ENCODE results near the gene RAB7A. TPM values are rescaled to one million over a fixed set of nuclear protein-coding genes. Genes with fewer than 3 reads are reported as not detected.

Gene RAB7A
- total RNA-seq, 1 donor from 2014 or later: 194 TPM

DNA sequence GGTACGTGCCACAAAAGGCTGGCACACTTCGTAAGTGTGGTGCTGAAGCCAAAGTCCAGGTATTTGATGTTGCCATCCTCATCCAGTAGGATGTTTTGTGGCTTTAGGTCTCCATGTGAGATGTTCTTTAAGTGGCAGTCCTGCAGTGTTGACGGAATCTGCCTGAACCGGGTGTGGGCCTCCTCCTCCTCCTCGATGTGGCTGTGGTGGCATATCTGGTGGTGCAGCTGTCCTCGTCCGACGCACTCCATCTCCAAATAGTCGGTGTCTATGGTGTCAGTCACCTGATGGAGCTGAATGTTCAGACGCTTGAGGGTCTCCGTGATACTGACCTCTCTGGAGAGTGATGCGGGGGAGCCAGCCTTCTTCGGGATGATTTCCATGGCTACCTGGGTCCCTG is 123.0 kb downstream of the RAB7A start:
- DNase-seq (ENCODE audit: low spot score): no peak

DNA sequence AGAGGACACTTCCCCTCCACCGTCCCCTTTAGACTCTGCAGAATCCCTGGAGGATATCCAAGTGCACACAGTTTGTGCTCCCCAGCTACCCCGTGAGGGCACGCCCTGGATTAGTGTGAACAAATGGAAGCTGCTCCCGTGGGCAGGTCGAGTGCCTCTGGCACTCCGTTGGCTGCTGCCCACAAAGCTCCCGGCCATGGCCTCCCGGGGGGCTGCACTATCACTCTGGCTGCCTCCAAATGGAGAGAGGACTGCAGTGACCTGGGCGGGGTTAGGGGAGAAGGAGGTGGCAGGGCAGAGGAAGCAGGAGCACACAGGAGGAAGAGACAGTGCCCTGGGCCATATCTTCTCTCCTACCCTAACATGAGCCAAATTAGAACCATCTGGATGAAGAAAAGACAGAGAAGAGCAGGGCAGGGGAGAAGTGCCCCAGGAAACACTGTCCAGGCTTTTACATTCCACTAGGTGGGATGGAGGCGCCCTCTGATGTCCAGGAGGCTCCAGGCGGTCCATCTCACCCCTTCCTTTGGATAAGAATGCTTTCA is 124.0 kb downstream of the RAB7A start:
- no peak for DNase-seq (ENCODE audit: low spot score)

DNA sequence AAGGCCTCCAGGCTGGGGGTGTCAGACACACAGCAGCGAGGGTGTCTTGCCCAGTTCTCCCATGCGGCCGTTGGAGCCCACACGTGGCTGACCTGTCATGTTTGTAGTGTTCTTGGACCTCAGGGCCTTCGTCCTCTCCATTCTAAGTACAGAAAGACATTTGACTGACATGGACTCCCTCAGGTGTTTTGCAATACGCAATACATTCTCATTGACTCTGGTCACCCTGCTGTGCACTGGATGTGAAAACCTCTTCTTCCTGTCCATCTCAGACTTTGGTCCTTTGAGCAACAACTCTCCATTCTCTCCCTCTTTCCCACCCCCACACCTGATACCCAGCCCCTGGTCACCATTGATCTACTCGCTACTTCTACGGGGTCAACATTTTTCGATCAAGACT is 124.6 kb downstream of the RAB7A start:
- DNase-seq (ENCODE audit: low spot score): no peak

DNA sequence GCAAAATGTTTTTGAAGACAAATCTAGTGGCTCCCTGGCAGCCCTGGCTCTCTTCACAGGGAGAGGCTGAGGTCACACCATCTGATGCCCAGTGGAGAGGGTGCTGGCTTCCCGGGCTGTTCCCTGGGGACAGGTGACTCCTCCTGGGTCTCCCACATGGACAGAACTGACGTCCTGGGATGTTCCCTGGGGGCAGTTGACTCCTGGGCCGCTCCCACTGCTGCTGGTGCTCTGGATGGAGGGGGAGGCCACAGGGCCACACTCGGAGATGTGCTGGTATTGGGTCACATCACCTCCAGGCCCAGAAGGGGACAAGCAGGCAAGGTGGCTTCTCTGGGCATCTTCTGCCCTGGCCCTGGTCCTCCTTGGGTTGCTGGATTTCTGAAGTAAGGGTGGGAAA is 125.6 kb downstream of the RAB7A start:
- DNase-seq (ENCODE audit: low spot score): no peak

DNA sequence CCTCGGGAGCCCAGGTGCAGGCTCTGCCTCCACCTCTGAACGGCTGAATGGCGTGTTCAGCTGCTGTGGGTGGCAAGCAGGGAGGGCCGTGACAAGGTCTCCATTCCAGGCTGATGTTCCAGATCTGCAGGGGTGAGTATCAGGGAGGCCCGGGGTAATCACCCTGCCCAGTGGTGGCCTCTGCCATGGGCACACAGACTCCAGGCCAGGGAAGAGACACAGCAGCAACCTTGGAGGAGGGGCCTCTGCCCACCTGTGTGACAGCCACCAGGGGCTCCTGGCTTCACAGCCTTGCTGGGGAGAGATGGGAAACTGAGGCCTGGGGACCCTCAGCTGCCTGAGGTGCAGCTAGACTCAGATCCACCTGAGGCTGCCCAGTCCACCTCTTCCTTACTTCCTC is 127.8 kb downstream of the RAB7A start:
- DNase-seq (ENCODE audit: low spot score): no peak

DNA sequence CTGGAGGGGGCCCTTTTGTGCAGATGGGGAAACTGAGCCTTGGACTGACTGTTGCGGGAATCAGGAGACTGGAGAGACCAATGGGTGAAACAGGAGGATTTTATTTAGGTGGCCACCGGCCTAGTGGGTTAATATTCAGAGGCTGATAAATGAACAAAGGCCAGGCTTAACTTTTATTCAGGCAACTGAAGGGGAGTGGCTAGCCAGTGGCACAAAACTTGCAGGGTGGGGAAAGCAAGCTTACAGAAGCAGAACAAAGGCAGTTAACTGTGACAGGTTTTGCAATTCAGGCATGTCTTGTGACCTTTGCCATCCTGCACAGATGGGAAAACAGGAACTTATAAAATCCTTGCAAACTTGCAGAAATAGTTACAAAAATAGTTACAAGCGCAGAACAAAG is 128.5 kb downstream of the RAB7A start:
- DNase-seq (ENCODE audit: low spot score): no peak

DNA sequence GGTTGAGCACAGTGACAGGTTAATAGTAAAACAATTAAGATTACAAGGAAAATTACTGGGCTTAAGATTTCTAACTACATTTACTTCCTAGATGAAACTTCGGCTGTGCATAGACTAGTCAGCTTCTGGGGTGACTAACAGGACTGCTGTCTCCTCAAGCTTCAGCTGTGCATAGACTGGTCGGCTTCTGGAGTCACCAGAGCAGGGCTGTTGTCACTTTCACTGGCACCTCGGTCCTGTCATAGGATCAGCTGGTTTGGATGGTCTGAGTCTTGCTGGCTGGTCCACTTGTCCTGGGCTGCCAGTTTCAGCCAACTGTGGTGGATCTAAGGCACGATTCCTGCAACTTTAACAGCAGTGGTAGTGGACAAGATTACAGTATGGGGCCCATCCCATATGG is 129.6 kb downstream of the RAB7A start:
- no peak for DNase-seq (ENCODE audit: low spot score)

DNA sequence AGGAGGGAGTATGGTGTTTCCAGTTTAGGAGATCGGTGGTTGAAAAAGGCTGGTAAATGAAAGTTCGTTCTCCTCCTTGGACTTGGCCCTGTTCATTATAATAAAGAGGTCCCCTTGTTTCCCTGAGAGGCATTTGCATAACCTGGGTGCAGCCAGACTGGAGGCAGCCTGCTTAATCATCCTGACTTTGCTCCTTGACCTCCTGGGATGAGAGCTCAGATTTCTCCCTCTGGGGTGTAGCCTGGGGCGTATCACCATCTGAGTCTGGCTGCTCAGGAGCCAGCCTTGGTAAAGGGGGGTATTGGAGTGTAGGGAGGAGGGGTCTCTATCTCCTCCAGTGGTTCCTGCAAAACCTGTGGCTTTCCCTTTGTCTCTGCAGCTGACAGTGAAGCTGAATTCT is 132.2 kb downstream of the RAB7A start:
- DNase-seq (ENCODE audit: low spot score): no peak

DNA sequence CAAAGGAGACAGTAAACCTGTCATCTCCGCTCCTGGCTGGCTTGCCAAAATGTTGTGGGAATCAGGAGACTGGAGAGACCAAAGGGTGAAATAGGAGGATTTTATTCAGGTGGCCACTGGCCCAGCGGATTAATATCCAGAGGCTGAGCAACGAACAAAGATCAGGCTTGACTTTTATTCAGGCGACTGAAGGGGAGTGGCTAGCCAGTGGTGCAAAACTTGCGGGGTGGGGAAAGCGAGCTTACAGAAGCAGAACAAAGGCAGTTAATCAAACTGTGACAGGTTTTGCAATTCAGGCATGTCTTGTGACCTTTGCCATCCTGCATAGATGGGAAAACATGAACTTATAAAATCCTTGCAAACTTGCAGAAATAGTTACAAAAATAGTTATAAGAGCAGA is 133.6 kb downstream of the RAB7A start:
- DNase-seq (ENCODE audit: low spot score): no peak

DNA sequence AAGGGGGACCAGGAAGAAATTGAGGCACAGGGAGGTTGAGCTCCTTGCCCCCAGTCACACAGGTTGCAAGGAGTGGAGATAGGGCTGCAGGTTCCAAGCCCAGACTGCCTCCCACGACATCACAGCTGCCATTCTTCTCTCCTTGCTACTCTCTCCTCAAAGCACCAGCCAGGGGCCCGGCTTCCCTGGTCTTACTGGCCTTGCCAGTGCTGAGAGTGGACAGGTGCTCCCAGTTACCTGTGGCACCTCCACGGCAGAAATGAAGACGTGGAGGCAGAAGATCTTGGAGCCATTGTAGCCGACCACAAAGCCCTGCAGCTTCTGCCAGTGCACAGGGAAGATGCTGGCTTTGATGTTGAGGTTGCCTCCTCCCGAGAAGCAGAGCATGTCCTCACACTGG is 135.5 kb downstream of the RAB7A start:
- DNase-seq (ENCODE audit: low spot score): no peak

DNA sequence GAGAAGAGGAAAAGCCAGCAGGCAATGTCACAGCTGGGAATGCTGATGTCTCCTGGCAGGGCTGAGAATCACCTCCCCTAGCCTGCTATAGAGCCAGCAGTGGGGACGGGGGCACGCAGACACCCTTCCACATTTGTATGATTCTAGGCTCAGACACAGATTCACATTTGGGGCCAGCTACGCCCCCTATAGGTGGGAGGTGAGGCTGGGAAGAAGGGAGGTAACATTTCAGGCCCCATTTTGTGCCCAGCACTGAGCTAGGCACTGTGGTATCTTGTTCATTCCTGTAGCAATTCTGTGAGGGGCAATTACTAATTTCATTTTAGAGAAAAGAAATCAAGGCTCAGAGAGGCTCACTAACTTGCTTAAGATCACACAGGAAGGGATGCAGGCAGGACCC is 137.6 kb downstream of the RAB7A start:
- DNase-seq (ENCODE audit: low spot score): no peak

Other genes starting within 250 kb of the RAB7A start
- 22.8 TPM for gene GATA2, start 233.0 kb upstream of the RAB7A start, total RNA-seq
- gene RPN1, start 75.4 kb upstream of the RAB7A start, total RNA-seq: 226 TPM
- gene ACAD9, start 153.4 kb downstream of the RAB7A start, total RNA-seq: 38.7 TPM